H1 (cell line): ENCODE data around the gene DPEP2. TPM values are rescaled to one million over a fixed set of nuclear protein-coding genes. Genes with fewer than 3 reads are reported as not detected.

Experiments
- CTCF ChIA-PET: fragments of 300-600 bp; sonication (Branson Sonifier 250); formaldehyde crosslinking; loops from one replicate; lab custom pipeline; 2021; ENCODE audit not compliant: partially characterized antibody; lab: Charles Lee
- POLR2A ChIA-PET: fragments of 300-600 bp; sonication (Branson Sonifier 250); formaldehyde crosslinking; loops from one replicate; lab custom pipeline; 2021; ENCODE audit warnings: inconsistent platforms; ENCODE audit not compliant: partially characterized antibody; lab: Charles Lee
- DNase-seq, 2 experiments: peaks; one replicate each; pipeline versions ENCODE4 v3.0.0 to v3.0.0-alpha.2; 2010 to 2022; ENCODE audit warnings: low spot score in 2 of 2, low read depth in 1 of 2, mixed read lengths in 1 of 2
- FAIRE-seq: peaks from 2 replicates; lab custom pipeline; 2011; peaks lifted over from hg19 to GRCh38; lab: Jason Lieb, UNC
- H2AFZ ChIP-seq: 2 replicates; pipeline ENCODE4 v1.8.1; 2012; ENCODE audit warnings: low read length, inconsistent platforms
- H2AK5ac ChIP-seq: 2 replicates; pipeline ENCODE4 v1.6.1; 2013; ENCODE audit warnings: low read depth, low read length
- H2BK120ac ChIP-seq: replicated peaks from 2 replicates; pipeline ENCODE3; 2013; ENCODE audit warnings: low read depth, low read length, inconsistent platforms
- H2BK12ac ChIP-seq: 2 replicates; pipeline ENCODE4 v1.6.1; 2013; ENCODE audit warnings: low read depth, low read length
- H2BK15ac ChIP-seq: 2 replicates; pipeline ENCODE4 v1.6.1; 2013; ENCODE audit warnings: low read length
- H2BK20ac ChIP-seq: 2 replicates; pipeline ENCODE4 v1.6.1; 2013; ENCODE audit warnings: low read length
- H2BK5ac ChIP-seq: 2 replicates; pipeline ENCODE4 v1.6.1; 2013; ENCODE audit warnings: low read depth, low read length
- H3K14ac ChIP-seq: 2 replicates; pipeline ENCODE4 v1.6.1; 2013; ENCODE audit warnings: inconsistent platforms; ENCODE audit not compliant: insufficient read length
- H3K18ac ChIP-seq: 2 replicates; pipeline ENCODE4 v1.6.1; 2013; ENCODE audit warnings: low read length; ENCODE audit errors: extremely low read depth
- H3K23ac ChIP-seq: 2 replicates; pipeline ENCODE4 v1.6.1; 2013; ENCODE audit warnings: inconsistent platforms; ENCODE audit not compliant: insufficient read length
- H3K23me2 ChIP-seq: 2 replicates; pipeline ENCODE4 v1.6.1; 2013; ENCODE audit warnings: low read depth, low read length
- H3K27ac ChIP-seq: 2 replicates; pipeline ENCODE4 v1.6.1; 2011; ENCODE audit warnings: low read depth, low read length, inconsistent platforms
- H3K27me3 ChIP-seq, 4 experiments: replicated peaks in 1 of 4; 1 replicate in 1 of 4; 2 replicates in 3 of 4; pipeline versions ENCODE4 v1.6.1 to v1.8.1; 2011 to 2013; ENCODE audit warnings: low read length in 3 of 4, mild to moderate bottlenecking in 3 of 4, inconsistent platforms in 2 of 4, mixed read lengths in 2 of 4, moderate library complexity in 1 of 4; ENCODE audit not compliant: control insufficient read depth in 3 of 4, insufficient read depth in 3 of 4; ENCODE audit errors: extremely low read depth in 1 of 4
- H3K36me3 ChIP-seq, 4 experiments: 2 replicates each; pipeline versions ENCODE4 v1.6.1 to v1.8.1; 2011 to 2013; ENCODE audit warnings: mild to moderate bottlenecking in 4 of 4, low read length in 3 of 4, moderate library complexity in 2 of 4, control low read depth in 1 of 4, inconsistent platforms in 1 of 4; ENCODE audit not compliant: insufficient read depth in 4 of 4, control insufficient read depth in 2 of 4
- H3K4ac ChIP-seq: replicated peaks from 2 replicates; pipeline ENCODE3; 2013; ENCODE audit warnings: low read length, low read depth, mixed read lengths, inconsistent platforms; ENCODE audit not compliant: insufficient read length
- H3K4me1 ChIP-seq, 4 experiments: replicated peaks in 1 of 4; 1 replicate in 1 of 4; 2 replicates in 3 of 4; pipeline versions ENCODE4 v1.6.1 to v1.8.1; 2011 to 2013; ENCODE audit warnings: low read length in 3 of 4, inconsistent platforms in 2 of 4, mixed read lengths in 1 of 4; ENCODE audit not compliant: insufficient read depth in 4 of 4, control insufficient read depth in 3 of 4
- H3K4me2 ChIP-seq, 2 experiments: 2 replicates each; pipeline versions ENCODE4 v1.6.1 to v1.8.1; 2011 to 2013; ENCODE audit warnings: low read depth in 2 of 2, low read length in 2 of 2, control low read depth in 1 of 2, inconsistent platforms in 1 of 2, mild to moderate bottlenecking in 1 of 2; ENCODE audit not compliant: insufficient read depth in 1 of 2
- H3K4me3 ChIP-seq, 4 experiments: fragments of 200-600, 300-600 bp in 1 of 4; sonication (generic), shearing (Covaris generic), sonication (Bioruptor Twin) in 1 of 4; 2 replicates each; pipeline versions ENCODE4 v1.5.1 to v1.8.1; 2011 to 2016; ENCODE audit warnings: low read length in 4 of 4, low read depth in 3 of 4, control low read depth in 2 of 4, inconsistent platforms in 2 of 4, mild to moderate bottlenecking in 2 of 4, mixed read lengths in 1 of 4, moderate library complexity in 1 of 4; ENCODE audit not compliant: insufficient read depth in 2 of 4; ENCODE audit errors: extremely low read depth in 1 of 4
- H3K56ac ChIP-seq: replicated peaks from 2 replicates; pipeline ENCODE3; 2013; ENCODE audit warnings: low read depth, mild to moderate bottlenecking, mixed read lengths, low read length, inconsistent platforms; ENCODE audit not compliant: insufficient read length
- H3K79me1 ChIP-seq: 2 replicates; pipeline ENCODE4 v1.6.1; 2013; ENCODE audit warnings: low read depth, low read length, control low read depth
- H3K79me2 ChIP-seq, 2 experiments: 2 replicates each; pipeline versions ENCODE4 v1.6.1 to v1.8.1; 2012 to 2013; ENCODE audit warnings: low read length in 2 of 2, mild to moderate bottlenecking in 2 of 2, inconsistent platforms in 1 of 2; ENCODE audit not compliant: insufficient read depth in 2 of 2, control insufficient read depth in 1 of 2
- H3K9ac ChIP-seq, 4 experiments: replicated peaks in 1 of 4; 1 replicate in 1 of 4; 2 replicates in 3 of 4; pipeline versions ENCODE4 v1.6.1 to v1.8.1; 2011 to 2013; ENCODE audit warnings: low read depth in 3 of 4, low read length in 3 of 4, control low read depth in 2 of 4, mild to moderate bottlenecking in 2 of 4, moderate library complexity in 2 of 4, inconsistent platforms in 1 of 4; ENCODE audit errors: extremely low read depth in 1 of 4
- H3K9me3 ChIP-seq, 2 experiments: 2 replicates each; pipeline versions ENCODE4 v1.6.1 to v1.8.1; 2012 to 2013; ENCODE audit warnings: mild to moderate bottlenecking in 2 of 2, moderate library complexity in 2 of 2, control low read depth in 1 of 2, inconsistent platforms in 1 of 2, low read depth in 1 of 2, low read length in 1 of 2, mixed read lengths in 1 of 2; ENCODE audit not compliant: insufficient read depth in 2 of 2
- H4K20me1 ChIP-seq, 2 experiments: replicated peaks in 1 of 2; 2 replicates each; pipeline versions ENCODE3 to v1.8.1; 2011 to 2013; ENCODE audit warnings: inconsistent platforms in 2 of 2, low read length in 2 of 2, mild to moderate bottlenecking in 1 of 2; ENCODE audit not compliant: insufficient read depth in 2 of 2, control insufficient read depth in 1 of 2
- H4K5ac ChIP-seq: 2 replicates; pipeline ENCODE4 v1.6.1; 2013; ENCODE audit warnings: low read length, low read depth, mixed read lengths, inconsistent platforms; ENCODE audit not compliant: insufficient read length
- H4K8ac ChIP-seq: 2 replicates; pipeline ENCODE4 v1.8.0; 2013; ENCODE audit warnings: mild to moderate bottlenecking, moderate library complexity, low read length, inconsistent platforms; ENCODE audit not compliant: insufficient read depth; ENCODE audit errors: extremely low read depth
- H4K91ac ChIP-seq: replicated peaks from 2 replicates; pipeline ENCODE3; 2013; ENCODE audit warnings: low read length, mixed read lengths, inconsistent platforms; ENCODE audit not compliant: insufficient read length
- CREB1 ChIP-seq: IDR thresholded peaks from 2 replicates; pipeline ENCODE4 v1.6.1; 2012; ENCODE audit warnings: inconsistent platforms
- SP4 ChIP-seq: IDR thresholded peaks from 2 replicates; pipeline ENCODE4 v1.6.1; 2012; ENCODE audit warnings: low read length, inconsistent platforms
- WGBS, 2 experiments: shearing (Covaris generic) in 1 of 2; methylation state at CpG; one replicate each; pipeline versions ENCODE4 v1.1.6 to v1.1.7; 2013 to 2015; ENCODE audit warnings: low lambda C conversion rate in 2 of 2, mixed read lengths in 2 of 2, inconsistent platforms in 1 of 2, low coverage in 1 of 2, missing lambda C conversion rate in 1 of 2; ENCODE audit not compliant: insufficient replicate concordance in 2 of 2, insufficient coverage in 1 of 2, insufficient read length in 1 of 2; ENCODE audit errors: extremely low coverage in 1 of 2, missing lambda C conversion rate in 1 of 2; 5-methylcytosine and 5-hydroxymethylcytosine counted together
- polyA plus RNA-seq, 7 experiments: library from polyadenylated mRNA; depleted of rRNA in 3 of 7; stranded (reverse) in 5 of 7; unstranded in 2 of 7; fragments of >200 nt in 5 of 7; fragments of 200-250 nt in 2 of 7; gene quantifications; 1 replicate in 5 of 7; 2 replicates in 1 of 7; 4 replicates in 1 of 7; pipeline versions ENCODE4 v1.2.1 to v1.2.3, GENCODE V29; 2011 to 2013; ENCODE audit warnings: missing spikeins in 2 of 7, mixed read lengths in 2 of 7
- total RNA-seq: library from RNA; stranded (reverse); fragmentation: NEBNext Ultra II Directional; extraction: Animal tissue kit (Norgen Biotek cat#: 25700); gene quantifications from 2 replicates; pipeline ENCODE4 v1.2.1, GENCODE V29; 2021

Gene DPEP2
- total and polyA plus RNA-seq, 2 of the 8 experiments (the other 6 are each of a cell fraction or from before 2014, with no cell fraction given): not detected

- H4K91ac ChIP-seq: no peak within 1 kb of the TSS
- TF ChIP-seq CREB1: peak; percentile 67
- no peak for TF ChIP-seq SP4
- no peak within 1 kb of the TSS for H3K56ac ChIP-seq
- DNase-seq (no peak), FAIRE-seq (no peak)
- ChIA-PET CTCF (interaction anchor here (0.8 to 1.7 kb wide), 8 partner anchors 10 to 214 kb away, joined by 3 to 10 read pairs (median 4); partner anchors contain the start of gene DPEP2), POLR2A (interaction anchor here (1.0 to 1.1 kb wide), 3 partner anchors 10 to 71 kb away, joined by 3 to 5 read pairs (median 3); no protein-coding TSS in a partner anchor)
- H2BK120ac ChIP-seq: no peak within 1 kb of the TSS
- no peak within 1 kb of the TSS for H3K18ac ChIP-seq
- no peak within 1 kb of the TSS for H3K23ac ChIP-seq
- no peak within 1 kb of the TSS; the same call in 1 of the 2 replicates for H4K8ac ChIP-seq
- no peaks in the 10 kb centered on the region for H3K79me1 ChIP-seq
- no peak within 1 kb of the TSS for H2BK15ac ChIP-seq
- no peak within 1 kb of the TSS for H2AK5ac ChIP-seq
- H3K36me3 ChIP-seq: no peaks in the 10 kb centered on the region; a peak in 1 of 8 replicates
- H3K9ac ChIP-seq: no peak within 1 kb of the TSS
- H3K4me3 ChIP-seq: no peak within 1 kb of the TSS
- no peak within 1 kb of the TSS for H3K14ac ChIP-seq
- WGBS, 2 experiments: 83% methylated on average over 4 of the region's 5 CpGs; no CpG with 5 or more reads in 1 of the 2 experiments
- no peaks in the 10 kb centered on the region for H3K9me3 ChIP-seq
- no peak within 1 kb of the TSS for H3K4me2 ChIP-seq
- no peak within 1 kb of the TSS for H3K27ac ChIP-seq
- no peak within 1 kb of the TSS for H3K4ac ChIP-seq
- H3K27me3 ChIP-seq: no peaks in the 10 kb centered on the region
- no peaks in the 10 kb centered on the region for H3K79me2 ChIP-seq
- H2AFZ ChIP-seq: peak within 1 kb of the TSS; percentile 50; the same call in 1 of the 2 replicates
- no peak within 1 kb of the TSS for H2BK20ac ChIP-seq
- H2BK12ac ChIP-seq: no peak within 1 kb of the TSS
- no peak within 1 kb of the TSS for H2BK5ac ChIP-seq
- no peaks in the 10 kb centered on the region for H3K23me2 ChIP-seq
- H4K5ac ChIP-seq: no peak within 1 kb of the TSS
- no peaks in the 10 kb centered on the region for H3K4me1 ChIP-seq
- no peaks in the 10 kb centered on the region for H4K20me1 ChIP-seq
Observed at GRCh38 chr16:68015681-68016080, 16.4 kb upstream of the DPEP2 start, which contains the start of gene DPEP2NB. Gene DPEP2NB, minus strand, starts transcription at chr16:68015911. Its CDS starts 141 bp downstream, at chr16:68015770.
